ENCODE measurements around the gene TMBIM4.

Gene TMBIM4

GRCh38 chr12:66117242-66117641, 52.6 kb downstream of the TMBIM4 start:
- no peak overlapping the region for H3K9ac ChIP-seq (ENCODE audit: low read length)
- H3K27ac ChIP-seq (ENCODE audit: low read length), result no peak overlapping the region
- H2AFZ ChIP-seq (ENCODE audit: low read depth, low read length), result no peak overlapping the region
- H4K20me1 ChIP-seq (ENCODE audit: insufficient read depth, low read length), result no peaks in the 10 kb centered on the region
- H3K4me1 ChIP-seq (ENCODE audit: low read length), result peaks cover 19% of the 10 kb centered on the region
- H3K9me3 ChIP-seq (ENCODE audit: insufficient read depth, low read length), result no peaks in the 10 kb centered on the region
- H3K4me3 ChIP-seq (ENCODE audit: low read length), result no peak overlapping the region
- no peaks in the 10 kb centered on the region for H3K79me2 ChIP-seq (ENCODE audit: low read length)
- no peaks in the 10 kb centered on the region for H3K27me3 ChIP-seq (ENCODE audit: low read depth, low read length)
- TF ChIP-seq CTCF (IDR thresholded peaks at IDR 0.05; ENCODE audit: low read depth, low read length), result no peak
- no peak for TF ChIP-seq EZH2phosphoT487 (IDR thresholded peaks at IDR 0.05; ENCODE audit: low read depth)
- no peak overlapping the region for H3K4me2 ChIP-seq (ENCODE audit: low read length)
- peaks cover 16% of the 10 kb centered on the region for H3K36me3 ChIP-seq (replicated peaks; ENCODE audit: low read depth, low read length)

- Histone ChIP-seq H2AFZ (ENCODE audit: low read depth, low read length) (no peak overlapping the region), H3K27ac (ENCODE audit: low read length) (no peak overlapping the region), H3K79me2 (ENCODE audit: low read length) (no peaks in the 10 kb centered on the region), H3K4me2 (ENCODE audit: low read length) (no peak overlapping the region), H3K36me3 (replicated peaks; ENCODE audit: low read depth, low read length) (peaks cover 2% of the 10 kb centered on the region), H3K9me3 (ENCODE audit: insufficient read depth, low read length) (no peaks in the 10 kb centered on the region), H3K27me3 (ENCODE audit: low read depth, low read length) (no peaks in the 10 kb centered on the region), H3K4me1 (ENCODE audit: low read length) (peaks cover 18% of the 10 kb centered on the region), H4K20me1 (ENCODE audit: insufficient read depth, low read length) (no peaks in the 10 kb centered on the region), H3K9ac (ENCODE audit: low read length) (no peak overlapping the region), H3K4me3 (ENCODE audit: low read length) (no peak overlapping the region)
- TF ChIP-seq EZH2phosphoT487 (IDR thresholded peaks at IDR 0.05; ENCODE audit: low read depth), result no peak
- TF ChIP-seq CTCF (IDR thresholded peaks at IDR 0.05; ENCODE audit: low read depth, low read length), result no peak
These were observed 54.7 kb downstream of the TMBIM4 start for GRCh38 chr12:66115071-66115600.

- H3K27me3 ChIP-seq (ENCODE audit: low read depth, low read length), result no peaks in the 10 kb centered on the region
- H3K4me1 ChIP-seq (ENCODE audit: low read length), result peaks cover 3% of the 10 kb centered on the region
- H3K4me3 ChIP-seq (ENCODE audit: low read length), result no peak overlapping the region
- no peak overlapping the region for H3K27ac ChIP-seq (ENCODE audit: low read length)
- TF ChIP-seq CTCF (IDR thresholded peaks at IDR 0.05; ENCODE audit: low read depth, low read length), result no peak
- no peak for TF ChIP-seq EZH2phosphoT487 (IDR thresholded peaks at IDR 0.05; ENCODE audit: low read depth)
- no peaks in the 10 kb centered on the region for H3K79me2 ChIP-seq (ENCODE audit: low read length)
- H3K36me3 ChIP-seq (replicated peaks; ENCODE audit: low read depth, low read length), result no peaks in the 10 kb centered on the region
- no peaks in the 10 kb centered on the region for H4K20me1 ChIP-seq (ENCODE audit: insufficient read depth, low read length)
- no peak overlapping the region for H2AFZ ChIP-seq (ENCODE audit: low read depth, low read length)
- H3K9ac ChIP-seq (ENCODE audit: low read length), result no peak overlapping the region
- H3K4me2 ChIP-seq (ENCODE audit: low read length), result no peak overlapping the region
- H3K9me3 ChIP-seq (ENCODE audit: insufficient read depth, low read length), result no peaks in the 10 kb centered on the region
These were observed 56.3 kb downstream of the TMBIM4 start for GRCh38 chr12:66113471-66113870.

GRCh38 chr12:66111605-66112004, 58.2 kb downstream of the TMBIM4 start:
- Histone ChIP-seq H3K27ac (ENCODE audit: low read length) (no peak overlapping the region), H3K27me3 (ENCODE audit: low read depth, low read length) (no peaks in the 10 kb centered on the region), H2AFZ (ENCODE audit: low read depth, low read length) (no peak overlapping the region), H3K4me2 (ENCODE audit: low read length) (no peak overlapping the region), H3K79me2 (ENCODE audit: low read length) (no peaks in the 10 kb centered on the region), H4K20me1 (ENCODE audit: insufficient read depth, low read length) (no peaks in the 10 kb centered on the region), H3K36me3 (replicated peaks; ENCODE audit: low read depth, low read length) (no peaks in the 10 kb centered on the region), H3K9me3 (ENCODE audit: insufficient read depth, low read length) (no peaks in the 10 kb centered on the region), H3K9ac (ENCODE audit: low read length) (no peak overlapping the region), H3K4me3 (ENCODE audit: low read length) (no peak overlapping the region), H3K4me1 (ENCODE audit: low read length) (peaks cover 4% of the 10 kb centered on the region)
- TF ChIP-seq EZH2phosphoT487 (IDR thresholded peaks at IDR 0.05; ENCODE audit: low read depth) (no peak), CTCF (IDR thresholded peaks at IDR 0.05; ENCODE audit: low read depth, low read length) (no peak)
